Neutrophil (primary cell): ENCODE results near the gene PARP15.

Source experiments
- H3K27ac ChIP-seq: fragments of 200-600 bp; sonication (generic); 2 replicates; pipeline ENCODE4 v1.5.1; 2016; ENCODE audit warnings: mild to moderate bottlenecking, moderate library complexity
- H3K27me3 ChIP-seq: fragments of 200-600 bp; sonication (generic); 2 replicates; pipeline ENCODE4 v1.6.0; 2016; ENCODE audit warnings: mild to moderate bottlenecking
- H3K36me3 ChIP-seq: fragments of 200-600 bp; sonication (generic); 2 replicates; pipeline ENCODE4 v1.5.1; 2017
- H3K4me1 ChIP-seq, 2 experiments: fragments of 200-600 bp in 1 of 2; sonication (generic) in 1 of 2; 1 replicate in 1 of 2; 2 replicates in 1 of 2; pipeline versions ENCODE4 v1.5.1 to v1.6.1; 2013 to 2016; ENCODE audit warnings: low read depth in 1 of 2, low read length in 1 of 2, mild to moderate bottlenecking in 1 of 2, moderate library complexity in 1 of 2; ENCODE audit not compliant: control insufficient read depth in 1 of 2, insufficient read depth in 1 of 2
- H3K4me3 ChIP-seq, 2 experiments: fragments of 200-600 bp in 1 of 2; sonication (generic) in 1 of 2; 1 replicate in 1 of 2; 2 replicates in 1 of 2; pipeline ENCODE4 v1.5.1; 2013 to 2016; ENCODE audit warnings: low read depth in 1 of 2, low read length in 1 of 2, mild to moderate bottlenecking in 1 of 2, moderate library complexity in 1 of 2
- H3K9me3 ChIP-seq: fragments of 200-600 bp; sonication (generic); 2 replicates; pipeline ENCODE4 v1.5.1; 2016
- TF ChIP-seq, protein P1 (sequence below): fragments of 200-600 bp; sonication (generic); IDR thresholded peaks from 2 replicates; pipeline ENCODE4 v1.5.1; 2016; ENCODE audit warnings: antibody characterized with exemption

The PARP15 gene

GRCh38 chr3:122623031-122623829 lies 45.8 kb downstream of the PARP15 start:
- Histone ChIP-seq H3K27ac (no peak overlapping the region), H3K4me3 (no peak overlapping the region), H3K4me1 (no peaks in the 10 kb centered on the region), H3K36me3 (no peaks in the 10 kb centered on the region), H3K27me3 (no peaks in the 10 kb centered on the region), H3K9me3 (no peaks in the 10 kb centered on the region)
- TF ChIP-seq, protein P1, sequence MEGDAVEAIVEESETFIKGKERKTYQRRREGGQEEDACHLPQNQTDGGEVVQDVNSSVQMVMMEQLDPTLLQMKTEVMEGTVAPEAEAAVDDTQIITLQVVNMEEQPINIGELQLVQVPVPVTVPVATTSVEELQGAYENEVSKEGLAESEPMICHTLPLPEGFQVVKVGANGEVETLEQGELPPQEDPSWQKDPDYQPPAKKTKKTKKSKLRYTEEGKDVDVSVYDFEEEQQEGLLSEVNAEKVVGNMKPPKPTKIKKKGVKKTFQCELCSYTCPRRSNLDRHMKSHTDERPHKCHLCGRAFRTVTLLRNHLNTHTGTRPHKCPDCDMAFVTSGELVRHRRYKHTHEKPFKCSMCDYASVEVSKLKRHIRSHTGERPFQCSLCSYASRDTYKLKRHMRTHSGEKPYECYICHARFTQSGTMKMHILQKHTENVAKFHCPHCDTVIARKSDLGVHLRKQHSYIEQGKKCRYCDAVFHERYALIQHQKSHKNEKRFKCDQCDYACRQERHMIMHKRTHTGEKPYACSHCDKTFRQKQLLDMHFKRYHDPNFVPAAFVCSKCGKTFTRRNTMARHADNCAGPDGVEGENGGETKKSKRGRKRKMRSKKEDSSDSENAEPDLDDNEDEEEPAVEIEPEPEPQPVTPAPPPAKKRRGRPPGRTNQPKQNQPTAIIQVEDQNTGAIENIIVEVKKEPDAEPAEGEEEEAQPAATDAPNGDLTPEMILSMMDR: no peak

DNA sequence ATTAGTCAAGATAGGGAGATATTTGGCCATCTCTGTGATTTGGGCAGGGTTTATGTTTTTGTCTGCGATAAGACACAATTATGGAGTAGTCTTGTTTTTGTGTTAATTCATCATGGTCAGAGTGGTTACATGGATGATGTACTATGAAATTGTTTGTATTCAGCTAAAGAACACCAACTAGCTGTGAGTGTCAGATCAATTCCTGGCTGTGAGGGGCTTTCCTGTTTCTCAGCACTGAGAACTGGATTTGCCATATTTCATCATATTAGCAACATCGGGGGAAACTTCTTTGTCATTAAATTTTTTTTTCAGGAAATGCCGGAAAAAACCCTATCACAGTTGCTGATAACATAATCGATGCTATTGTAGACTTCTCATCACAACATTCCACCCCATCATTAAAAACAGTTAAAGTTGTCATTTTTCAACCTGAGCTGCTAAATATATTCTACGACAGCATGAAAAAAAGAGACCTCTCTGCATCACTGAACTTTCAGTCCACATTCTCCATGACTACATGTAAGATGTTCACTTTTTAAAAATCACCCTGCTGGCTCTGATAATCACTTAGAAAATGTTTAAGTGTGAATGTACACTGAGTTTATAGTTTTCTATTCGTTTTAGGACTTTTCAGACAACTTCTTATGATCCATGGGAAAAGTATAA lies 49.2 kb downstream of the PARP15 start:
- TF ChIP-seq, protein P1: no peak
- Histone ChIP-seq H3K4me3 (no peak overlapping the region), H3K27me3 (no peaks in the 10 kb centered on the region), H3K36me3 (no peaks in the 10 kb centered on the region), H3K9me3 (no peaks in the 10 kb centered on the region), H3K27ac (no peak overlapping the region), H3K4me1 (no peaks in the 10 kb centered on the region)

DNA sequence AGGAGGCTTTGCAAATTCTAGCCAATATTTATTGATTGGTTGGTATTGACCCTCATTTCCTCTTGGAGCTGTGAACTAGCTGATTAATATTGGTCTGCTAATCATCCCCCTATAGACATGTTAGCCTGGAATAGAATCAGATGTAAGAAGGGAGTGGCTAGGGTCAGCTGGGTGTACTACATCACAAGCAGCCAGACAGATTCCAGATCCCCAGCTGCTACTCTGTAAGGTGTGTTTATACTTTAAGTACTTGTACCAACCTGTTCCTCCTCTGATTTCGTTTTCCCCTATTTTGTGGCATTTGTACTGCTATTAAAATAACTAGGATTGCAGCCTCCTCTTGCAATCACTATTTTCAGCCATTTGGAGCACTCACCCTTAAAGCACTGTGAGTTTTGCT lies 49.9 kb downstream of the PARP15 start:
- Histone ChIP-seq H3K4me3 (no peak overlapping the region), H3K27ac (no peak overlapping the region)

DNA sequence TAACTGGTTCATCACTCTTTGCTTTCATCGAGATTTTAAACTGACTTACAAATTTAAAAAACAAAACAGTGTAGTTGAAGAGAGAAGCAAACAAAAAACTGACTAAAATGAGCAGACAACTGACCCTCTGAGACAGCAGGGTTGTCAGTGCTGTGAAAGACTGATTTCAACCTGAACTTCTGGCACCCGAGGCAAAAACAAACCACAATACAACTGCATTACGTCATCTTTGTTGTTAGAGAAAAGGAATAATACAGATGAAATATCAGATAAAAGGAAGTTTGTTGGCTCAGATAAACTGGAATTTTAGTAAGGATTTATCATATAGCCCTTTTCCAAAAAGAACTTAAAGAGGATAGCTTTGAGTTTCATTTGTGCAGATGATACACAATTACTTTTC lies 51.1 kb downstream of the PARP15 start:
- no peaks in the 10 kb centered on the region for H3K9me3 ChIP-seq
- no peak overlapping the region for H3K27ac ChIP-seq
- H3K4me1 ChIP-seq: no peaks in the 10 kb centered on the region
- TF ChIP-seq, protein P1: no peak
- no peak overlapping the region for H3K4me3 ChIP-seq
- H3K36me3 ChIP-seq: no peaks in the 10 kb centered on the region
- no peaks in the 10 kb centered on the region for H3K27me3 ChIP-seq

More for the DNA sequence above, 49.9 kb downstream of the PARP15 start:
- H3K4me1 ChIP-seq: no peaks in the 10 kb centered on the region
- H3K9me3 ChIP-seq: no peaks in the 10 kb centered on the region
- no peaks in the 10 kb centered on the region for H3K36me3 ChIP-seq
- H3K27me3 ChIP-seq: no peaks in the 10 kb centered on the region
- TF ChIP-seq, protein P1: no peak

DNA sequence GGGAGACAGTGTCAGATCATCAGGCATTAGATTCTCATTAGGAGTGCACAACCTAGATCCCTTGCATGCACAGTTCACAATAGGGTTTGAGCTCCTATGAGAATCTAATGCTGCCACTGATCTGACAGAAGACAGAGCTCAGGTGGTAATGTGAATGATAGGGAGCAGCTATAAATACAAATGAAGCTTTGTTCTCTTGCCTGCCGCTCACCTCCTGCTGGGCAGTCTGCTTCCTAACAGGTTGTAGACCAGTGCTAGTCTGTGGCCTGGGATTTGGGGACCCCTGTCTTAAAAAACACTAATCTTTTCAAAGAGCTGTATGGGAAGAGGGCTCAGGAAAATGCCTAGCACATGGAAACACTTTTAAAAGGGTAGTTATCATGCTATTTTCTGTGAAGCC lies 52.3 kb downstream of the PARP15 start:
- H3K4me3 ChIP-seq: no peak overlapping the region
- no peaks in the 10 kb centered on the region for H3K36me3 ChIP-seq
- no peak overlapping the region for H3K27ac ChIP-seq
- TF ChIP-seq, protein P1: no peak
- no peaks in the 10 kb centered on the region for H3K27me3 ChIP-seq
- H3K4me1 ChIP-seq: no peaks in the 10 kb centered on the region
- H3K9me3 ChIP-seq: no peaks in the 10 kb centered on the region
